Measurements from ENCODE around the gene ANO2. TPM values are rescaled to one million over a fixed set of nuclear protein-coding genes. Genes with fewer than 3 reads are reported as not detected.
A peak's percentile ranks its signal among the peaks of the same experiment; 100 is the strongest.

Gene ANO2
- total and polyA plus RNA-seq, 2 experiments from 2014 or later, result 0.21 TPM; not detected in 1

- Histone ChIP-seq H3K27me3 (peaks cover 6% of the 10 kb centered on the region), H3K9me3 (ENCODE audit: low read depth) (no peaks in the 10 kb centered on the region), H3K4me3 (no peak overlapping the region), H3K27ac (no peak overlapping the region), H3K36me3 (no peaks in the 10 kb centered on the region), H3K4me1 (ENCODE audit: low read depth) (no peaks in the 10 kb centered on the region)
- no peak for DNase-seq (ENCODE audit: low read depth in 1 of 2, low spot score in 1 of 2)
- no peak for TF ChIP-seq CTCF (IDR thresholded peaks at IDR 0.05; ENCODE audit: low read depth, low read length)
Observed at GRCh38 chr12:5794156-5794555, 150.9 kb downstream of the ANO2 start.

GRCh38 chr12:5792343-5792742 is 152.7 kb downstream of the ANO2 start:
- Histone ChIP-seq H3K27me3 (peaks cover 6% of the 10 kb centered on the region), H3K4me3 (no peak overlapping the region), H3K9me3 (ENCODE audit: low read depth) (no peaks in the 10 kb centered on the region), H3K4me1 (ENCODE audit: low read depth) (no peaks in the 10 kb centered on the region), H3K27ac (no peak overlapping the region), H3K36me3 (no peaks in the 10 kb centered on the region)
- DNase-seq (ENCODE audit: low read depth in 1 of 2, low spot score in 1 of 2), result no peak
- no peak for TF ChIP-seq CTCF (IDR thresholded peaks at IDR 0.05; ENCODE audit: low read depth, low read length)

GRCh38 chr12:5789469-5789968 is 155.5 kb downstream of the ANO2 start:
- H3K27me3 ChIP-seq, result peaks cover 6% of the 10 kb centered on the region
- H3K4me3 ChIP-seq, result no peak overlapping the region
- peaks cover 3% of the 10 kb centered on the region for H3K4me1 ChIP-seq (ENCODE audit: low read depth)
- no peak overlapping the region for H3K27ac ChIP-seq
- peak in 1 of 2 donors; percentile 54 for DNase-seq (ENCODE audit: low read depth in 1 of 2, low spot score in 1 of 2)
- no peak for TF ChIP-seq CTCF (IDR thresholded peaks at IDR 0.05; ENCODE audit: low read depth, low read length)
- H3K9me3 ChIP-seq (ENCODE audit: low read depth), result no peaks in the 10 kb centered on the region
- H3K36me3 ChIP-seq, result no peaks in the 10 kb centered on the region

- H3K4me3 ChIP-seq, result no peak overlapping the region
- H3K4me1 ChIP-seq (ENCODE audit: low read depth), result peaks cover 3% of the 10 kb centered on the region
- peaks cover 6% of the 10 kb centered on the region for H3K27me3 ChIP-seq
- no peaks in the 10 kb centered on the region for H3K9me3 ChIP-seq (ENCODE audit: low read depth)
- no peak overlapping the region for H3K27ac ChIP-seq
- DNase-seq (ENCODE audit: low read depth in 1 of 2, low spot score in 1 of 2), result no peak
- TF ChIP-seq CTCF (IDR thresholded peaks at IDR 0.05; ENCODE audit: low read depth, low read length), result no peak
- no peaks in the 10 kb centered on the region for H3K36me3 ChIP-seq
Observed at GRCh38 chr12:5787828-5788227, 157.2 kb downstream of the ANO2 start.

- H3K9me3 ChIP-seq (ENCODE audit: low read depth), result no peaks in the 10 kb centered on the region
- no peak overlapping the region for H3K27ac ChIP-seq
- TF ChIP-seq CTCF (IDR thresholded peaks at IDR 0.05; ENCODE audit: low read depth, low read length), result no peak
- H3K4me1 ChIP-seq (ENCODE audit: low read depth), result peaks cover 3% of the 10 kb centered on the region
- H3K36me3 ChIP-seq, result no peaks in the 10 kb centered on the region
- H3K4me3 ChIP-seq, result no peak overlapping the region
- DNase-seq (ENCODE audit: low read depth in 1 of 2, low spot score in 1 of 2), result no peak
- peaks cover 6% of the 10 kb centered on the region for H3K27me3 ChIP-seq
Observed at GRCh38 chr12:5785601-5786000, 159.5 kb downstream of the ANO2 start.

Data from cardiac muscle cell (in vitro differentiated cells and primary cell).